Choroid plexus epithelial cell (primary cell): ENCODE data around the gene TMPRSS9.

Experiments
- DNase-seq: peaks from one replicate; pipeline ENCODE4 v3.0.0-alpha.2; 2010; ENCODE audit warnings: low read depth
- H3K4me3 ChIP-seq: 2 replicates; pipeline ENCODE4 v1.5.1; 2011; ENCODE audit warnings: low read depth, mild to moderate bottlenecking, control low read depth, low read length, moderate library complexity
- TF ChIP-seq, protein P1 (sequence below): conservative IDR thresholded peaks from 2 replicates; pipeline ENCODE4 v1.5.1; 2011; ENCODE audit warnings: low read depth, mild to moderate bottlenecking, control low read depth, inconsistent platforms, low read length, moderate library complexity

TMPRSS9 gene

GRCh38 chr19:2351591-2351990 lies 8.5 kb upstream of the TMPRSS9 start:
- H3K4me3 ChIP-seq: no peak overlapping the region
- no peak for DNase-seq
- TF ChIP-seq, protein P1, sequence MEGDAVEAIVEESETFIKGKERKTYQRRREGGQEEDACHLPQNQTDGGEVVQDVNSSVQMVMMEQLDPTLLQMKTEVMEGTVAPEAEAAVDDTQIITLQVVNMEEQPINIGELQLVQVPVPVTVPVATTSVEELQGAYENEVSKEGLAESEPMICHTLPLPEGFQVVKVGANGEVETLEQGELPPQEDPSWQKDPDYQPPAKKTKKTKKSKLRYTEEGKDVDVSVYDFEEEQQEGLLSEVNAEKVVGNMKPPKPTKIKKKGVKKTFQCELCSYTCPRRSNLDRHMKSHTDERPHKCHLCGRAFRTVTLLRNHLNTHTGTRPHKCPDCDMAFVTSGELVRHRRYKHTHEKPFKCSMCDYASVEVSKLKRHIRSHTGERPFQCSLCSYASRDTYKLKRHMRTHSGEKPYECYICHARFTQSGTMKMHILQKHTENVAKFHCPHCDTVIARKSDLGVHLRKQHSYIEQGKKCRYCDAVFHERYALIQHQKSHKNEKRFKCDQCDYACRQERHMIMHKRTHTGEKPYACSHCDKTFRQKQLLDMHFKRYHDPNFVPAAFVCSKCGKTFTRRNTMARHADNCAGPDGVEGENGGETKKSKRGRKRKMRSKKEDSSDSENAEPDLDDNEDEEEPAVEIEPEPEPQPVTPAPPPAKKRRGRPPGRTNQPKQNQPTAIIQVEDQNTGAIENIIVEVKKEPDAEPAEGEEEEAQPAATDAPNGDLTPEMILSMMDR: no peak

DNA sequence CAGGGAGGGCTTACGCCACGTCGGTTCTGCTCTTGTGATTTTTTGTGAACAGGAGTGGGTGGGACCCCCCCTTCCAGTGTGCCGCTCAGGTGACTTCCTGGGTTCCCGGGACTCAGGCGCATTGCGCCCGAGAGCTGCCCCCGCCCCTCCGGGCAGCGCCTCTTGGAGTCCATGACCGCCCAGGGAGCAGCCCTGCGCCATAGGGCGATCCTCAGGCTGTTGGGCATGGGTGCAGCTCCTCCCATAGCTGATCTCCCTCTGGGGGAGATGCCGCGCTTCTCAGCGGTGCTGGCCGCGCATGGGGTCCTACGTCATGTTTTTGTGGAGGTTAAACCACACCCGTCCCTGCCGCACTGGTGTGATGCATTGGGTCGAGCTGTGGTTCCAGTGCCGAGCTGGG lies 7.9 kb upstream of the TMPRSS9 start:
- TF ChIP-seq, protein P1: no peak
- no peak for DNase-seq
- H3K4me3 ChIP-seq: no peak overlapping the region

DNA sequence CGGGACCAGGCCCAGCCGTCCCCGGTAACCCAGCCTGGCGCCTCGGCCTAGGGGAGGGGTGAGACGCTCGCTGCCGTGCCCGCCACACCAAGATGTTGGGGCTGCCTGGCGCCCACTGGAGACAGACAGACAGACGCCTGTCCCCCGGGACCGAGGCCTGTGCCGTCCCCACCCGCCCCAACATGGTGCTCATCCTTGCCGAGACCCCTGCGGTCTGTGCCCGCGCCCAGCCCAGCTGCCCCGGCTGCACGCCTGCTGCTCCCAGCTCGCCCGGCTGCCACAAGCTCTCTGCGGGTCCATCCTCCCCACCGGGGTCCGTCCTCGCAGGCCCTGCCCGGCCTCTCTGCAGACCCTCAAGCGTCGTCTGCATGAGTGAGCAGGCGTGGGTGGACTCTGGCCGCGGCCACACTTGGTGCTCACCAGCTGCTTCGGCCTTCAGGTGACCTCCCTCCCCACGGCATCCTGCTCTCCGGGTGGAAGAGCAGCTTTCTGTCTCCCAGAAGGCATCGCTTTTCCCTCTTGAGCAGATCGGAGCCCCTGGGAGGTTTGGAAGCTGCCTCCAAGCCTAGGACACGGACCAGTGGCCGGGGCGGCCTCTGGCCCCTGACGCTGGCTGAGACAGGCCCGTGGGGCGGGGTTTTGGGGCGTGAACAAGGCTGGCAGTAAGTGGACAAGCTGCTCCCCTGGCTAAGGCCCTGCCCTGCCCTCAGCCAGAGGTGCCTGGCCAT lies 6.7 kb upstream of the TMPRSS9 start:
- no peak for DNase-seq
- TF ChIP-seq, protein P1: no peak

GRCh38 chr19:2353887-2354592 lies 6.0 kb upstream of the TMPRSS9 start:
- no peak overlapping the region for H3K4me3 ChIP-seq
- DNase-seq: no peak
- TF ChIP-seq, protein P1: no peak

More for the DNA sequence above, 6.7 kb upstream of the TMPRSS9 start:
- no peak overlapping the region for H3K4me3 ChIP-seq

DNA sequence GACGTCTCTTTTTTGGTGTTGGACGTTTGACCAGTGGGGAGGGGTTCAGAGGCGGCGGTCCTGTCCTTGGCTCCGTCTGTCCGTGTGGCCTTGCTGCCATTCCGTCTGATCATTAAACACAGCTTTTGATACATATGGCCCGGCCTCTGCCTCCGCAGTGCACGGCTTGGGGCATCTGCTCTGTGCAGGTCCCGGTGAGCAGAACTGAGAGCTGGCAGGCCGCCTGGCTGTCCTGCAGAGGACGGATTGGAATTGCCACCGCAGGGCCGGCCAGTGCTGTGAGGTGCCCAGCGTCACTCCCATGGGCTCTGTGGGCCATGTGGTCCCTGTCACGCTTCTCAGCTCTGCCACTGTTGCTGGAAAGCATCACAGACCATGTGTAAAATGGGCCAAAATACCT lies 5.4 kb upstream of the TMPRSS9 start:
- no peak overlapping the region for H3K4me3 ChIP-seq
- no peak for DNase-seq
- TF ChIP-seq, protein P1: no peak

- no peak for DNase-seq
These were observed 4.7 kb upstream of the TMPRSS9 start for GRCh38 chr19:2355168-2356035.

More at GRCh38 chr19:2355168-2356035, 4.7 kb upstream of the TMPRSS9 start:
- TF ChIP-seq, protein P1: no peak
- H3K4me3 ChIP-seq: no peak overlapping the region
